ENCODE data around the gene THSD4.
A peak's percentile ranks its signal among the peaks of the same experiment; 100 is the strongest.

DNA sequence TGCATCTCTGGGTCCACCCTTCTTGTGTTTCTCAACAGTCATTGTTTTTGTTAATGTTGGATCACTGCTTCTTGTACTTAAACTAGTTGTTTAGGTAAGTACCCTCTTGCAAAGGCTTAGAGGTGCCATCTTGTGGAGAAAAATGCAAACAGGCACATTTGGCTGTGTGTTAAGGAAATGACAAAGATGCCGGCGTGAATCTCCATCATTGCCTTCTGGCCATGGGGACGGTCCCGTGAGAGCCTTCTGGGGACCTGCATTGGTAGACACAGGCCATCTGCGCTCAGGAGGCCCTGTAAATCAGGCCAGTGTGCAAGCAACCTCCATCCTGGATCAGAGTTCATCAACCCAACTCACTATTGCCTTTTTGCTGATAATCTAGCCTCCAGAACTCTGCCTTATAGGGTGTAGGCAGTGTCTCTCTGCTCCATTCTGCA lies 536.5 kb downstream of the THSD4 start:
- TF ChIP-seq, protein P1, sequence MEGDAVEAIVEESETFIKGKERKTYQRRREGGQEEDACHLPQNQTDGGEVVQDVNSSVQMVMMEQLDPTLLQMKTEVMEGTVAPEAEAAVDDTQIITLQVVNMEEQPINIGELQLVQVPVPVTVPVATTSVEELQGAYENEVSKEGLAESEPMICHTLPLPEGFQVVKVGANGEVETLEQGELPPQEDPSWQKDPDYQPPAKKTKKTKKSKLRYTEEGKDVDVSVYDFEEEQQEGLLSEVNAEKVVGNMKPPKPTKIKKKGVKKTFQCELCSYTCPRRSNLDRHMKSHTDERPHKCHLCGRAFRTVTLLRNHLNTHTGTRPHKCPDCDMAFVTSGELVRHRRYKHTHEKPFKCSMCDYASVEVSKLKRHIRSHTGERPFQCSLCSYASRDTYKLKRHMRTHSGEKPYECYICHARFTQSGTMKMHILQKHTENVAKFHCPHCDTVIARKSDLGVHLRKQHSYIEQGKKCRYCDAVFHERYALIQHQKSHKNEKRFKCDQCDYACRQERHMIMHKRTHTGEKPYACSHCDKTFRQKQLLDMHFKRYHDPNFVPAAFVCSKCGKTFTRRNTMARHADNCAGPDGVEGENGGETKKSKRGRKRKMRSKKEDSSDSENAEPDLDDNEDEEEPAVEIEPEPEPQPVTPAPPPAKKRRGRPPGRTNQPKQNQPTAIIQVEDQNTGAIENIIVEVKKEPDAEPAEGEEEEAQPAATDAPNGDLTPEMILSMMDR (IDR thresholded peaks at IDR 0.05; ENCODE audit: low read length), result peak; percentile 63
- no peak for TF ChIP-seq EZH2 (optimal IDR thresholded peaks at IDR 0.05; ENCODE audit: low read depth, low read length)

Measured in MM.1S (cell line).